Measurements from ENCODE around the gene METTL27. TPM values are rescaled to one million over a fixed set of nuclear protein-coding genes. Genes with fewer than 3 reads are reported as not detected.
"Not testable (repeated sequence)": the region's sequence is repeated elsewhere in the genome, so short reads cannot be mapped to it uniquely, and the experiment has no call there.

Gene METTL27
- total RNA-seq, 1 experiment from 2014 or later = 0.55 TPM

- not testable (repeated sequence) for H3K9me3 ChIP-seq (replicated peaks); H3K36me3 ChIP-seq; DNase-seq; H3K27ac ChIP-seq; H3K4me1 ChIP-seq; H3K27me3 ChIP-seq; H3K4me3 ChIP-seq
Observed at GRCh38 chr7:73797176-73797575, 45.1 kb downstream of the METTL27 start.

GRCh38 chr7:73796656-73797055, 45.7 kb downstream of the METTL27 start:
- H3K9me3 ChIP-seq (replicated peaks); H3K36me3 ChIP-seq; H3K4me1 ChIP-seq; H3K27ac ChIP-seq; DNase-seq; H3K27me3 ChIP-seq; H3K4me3 ChIP-seq: not testable (repeated sequence)

- H3K4me3 ChIP-seq; H3K9me3 ChIP-seq (replicated peaks); DNase-seq; H3K36me3 ChIP-seq; H3K27me3 ChIP-seq; H3K27ac ChIP-seq; H3K4me1 ChIP-seq: not testable (repeated sequence)
Observed at GRCh38 chr7:73795188-73795587, 47.1 kb downstream of the METTL27 start.

GRCh38 chr7:73791170-73791690, 51.1 kb downstream of the METTL27 start:
- H3K4me3 ChIP-seq; H3K4me1 ChIP-seq; H3K27ac ChIP-seq; H3K36me3 ChIP-seq; DNase-seq; H3K9me3 ChIP-seq (replicated peaks); H3K27me3 ChIP-seq: not testable (repeated sequence)

GRCh38 chr7:73789051-73789450, 53.3 kb downstream of the METTL27 start:
- Histone ChIP-seq H3K9me3 (replicated peaks) (peaks cover 6% of the 10 kb centered on the region), H3K4me3 (no peak overlapping the region), H3K4me1 (no peaks in the 10 kb centered on the region), H3K36me3 (no peaks in the 10 kb centered on the region), H3K27ac (no peak overlapping the region), H3K27me3 (no peaks in the 10 kb centered on the region)
- no peak for DNase-seq

GRCh38 chr7:73787786-73788048, 54.6 kb downstream of the METTL27 start:
- not testable (repeated sequence) for H3K27me3 ChIP-seq; H3K4me1 ChIP-seq; H3K9me3 ChIP-seq (replicated peaks); DNase-seq; H3K27ac ChIP-seq; H3K36me3 ChIP-seq; H3K4me3 ChIP-seq

GRCh38 chr7:73786588-73786987, 55.7 kb downstream of the METTL27 start:
- no peak for DNase-seq
- H3K27me3 ChIP-seq = no peaks in the 10 kb centered on the region
- H3K4me1 ChIP-seq = no peaks in the 10 kb centered on the region
- H3K4me3 ChIP-seq = no peak overlapping the region
- no peak overlapping the region for H3K27ac ChIP-seq
- H3K9me3 ChIP-seq (replicated peaks) = peaks cover 6% of the 10 kb centered on the region
- no peaks in the 10 kb centered on the region for H3K36me3 ChIP-seq

Other genes with a start within 250 kb of the METTL27 start
- 0.10 TPM in 1 of 2 replicates, not detected in the other for gene MLXIPL, start 218.0 kb downstream of the METTL27 start, total RNA-seq (2014; rRNA removed; shearing (Covaris generic))
- 0.53 and 1.2 TPM in 2 replicates for gene VPS37D, start 174.7 kb downstream of the METTL27 start, total RNA-seq (2014; rRNA removed; shearing (Covaris generic))
- gene DNAJC30, start 159.1 kb downstream of the METTL27 start, total RNA-seq (2014; rRNA removed; shearing (Covaris generic)) = 5.1 and 6.0 TPM in 2 replicates
- gene BUD23, start 158.9 kb downstream of the METTL27 start, total RNA-seq (2014; rRNA removed; shearing (Covaris generic)) = 86.6 and 91.7 TPM in 2 replicates
- gene STX1A, start 122.8 kb downstream of the METTL27 start, total RNA-seq (2014; rRNA removed; shearing (Covaris generic)) = 6.9 and 10.4 TPM in 2 replicates
- 11.8 and 13.9 TPM in 2 replicates for gene ABHD11, start 103.7 kb downstream of the METTL27 start, total RNA-seq (2014; rRNA removed; shearing (Covaris generic))
- gene CLDN3, start 72.2 kb downstream of the METTL27 start, total RNA-seq (2014; rRNA removed; shearing (Covaris generic)) = not detected in 2 replicates
- gene CLDN4, start 11.5 kb downstream of the METTL27 start, total RNA-seq (2014; rRNA removed; shearing (Covaris generic)) = 0.06 and 0.08 TPM in 2 replicates
- not detected in 2 replicates for gene TMEM270, start 18.6 kb upstream of the METTL27 start, total RNA-seq (2014; rRNA removed; shearing (Covaris generic))
- 100 and 110 TPM in 2 replicates for gene ELN, start 185.7 kb upstream of the METTL27 start, total RNA-seq (2014; rRNA removed; shearing (Covaris generic))
- gene LIMK1, start 241.3 kb upstream of the METTL27 start, total RNA-seq (2014; rRNA removed; shearing (Covaris generic)) = 43.2 and 43.4 TPM in 2 replicates

Measured in SJCRH30 (cell line).